ENCODE data around the gene JPH3. TPM values are rescaled to one million over a fixed set of nuclear protein-coding genes. Genes with fewer than 3 reads are reported as not detected.

The JPH3 gene
- polyA plus RNA-seq, 1 donor from 2014 or later: 22.2 TPM

GRCh38 chr16:87667443-87667842 lies 65.1 kb downstream of the JPH3 start:
- no peaks in the 10 kb centered on the region for H3K36me3 ChIP-seq (ENCODE audit: insufficient read depth, low read length)
- H2AFZ ChIP-seq (ENCODE audit: low read depth, low read length): no peak overlapping the region
- no peaks in the 10 kb centered on the region for H3F3A ChIP-seq (ENCODE audit: insufficient read depth, low read length, poor library complexity, severe bottlenecking)
- H3K4me3 ChIP-seq (ENCODE audit: low read length): no peak overlapping the region
- no peaks in the 10 kb centered on the region for H3K27me3 ChIP-seq (ENCODE audit: insufficient read depth, low read depth, low read length)
- no peaks in the 10 kb centered on the region for H4K20me1 ChIP-seq (ENCODE audit: insufficient read depth)
- H3K9ac ChIP-seq (ENCODE audit: low read length): no peak overlapping the region
- H3K9me3 ChIP-seq (ENCODE audit: low read length): no peaks in the 10 kb centered on the region
- no peak overlapping the region for H3K4me2 ChIP-seq (ENCODE audit: low read length)
- H3K9me2 ChIP-seq (ENCODE audit: insufficient read depth, low read length): no peaks in the 10 kb centered on the region
- no peaks in the 10 kb centered on the region for H3K79me2 ChIP-seq (replicated peaks; ENCODE audit: insufficient read depth, low read length)
- TF ChIP-seq SMC3 (conservative IDR thresholded peaks at IDR 0.05; ENCODE audit: poor library complexity) (no peak), EZH2 (IDR thresholded peaks at IDR 0.05; ENCODE audit: borderline replicate concordance, insufficient read depth, low read length, poor library complexity, severe bottlenecking) (no peak), TAF1 (IDR thresholded peaks at IDR 0.05; ENCODE audit: low read depth) (no peak), MXI1 (conservative IDR thresholded peaks at IDR 0.05; ENCODE audit: poor library complexity, severe bottlenecking) (no peak), RAD21 (conservative IDR thresholded peaks at IDR 0.05) (no peak), CTCF (IDR thresholded peaks at IDR 0.05; ENCODE audit: poor library complexity, severe bottlenecking) (no peak), EP300 (conservative IDR thresholded peaks at IDR 0.05; ENCODE audit: poor library complexity, severe bottlenecking) (no peak), REST (IDR thresholded peaks at IDR 0.05; ENCODE audit: borderline replicate concordance) (no peak), POLR2AphosphoS5 (IDR thresholded peaks at IDR 0.05) (no peak)
- H3K27ac ChIP-seq (ENCODE audit: low read length): no peak overlapping the region

GRCh38 chr16:87667946-87668345 lies 65.6 kb downstream of the JPH3 start:
- TF ChIP-seq CTCF (IDR thresholded peaks at IDR 0.05; ENCODE audit: poor library complexity, severe bottlenecking): no peak
- no peak for TF ChIP-seq POLR2AphosphoS5 (IDR thresholded peaks at IDR 0.05)
- no peak for TF ChIP-seq MXI1 (conservative IDR thresholded peaks at IDR 0.05; ENCODE audit: poor library complexity, severe bottlenecking)
- TF ChIP-seq EZH2 (IDR thresholded peaks at IDR 0.05; ENCODE audit: borderline replicate concordance, insufficient read depth, low read length, poor library complexity, severe bottlenecking): no peak
- no peak for TF ChIP-seq TAF1 (IDR thresholded peaks at IDR 0.05; ENCODE audit: low read depth)
- TF ChIP-seq SMC3 (conservative IDR thresholded peaks at IDR 0.05; ENCODE audit: poor library complexity): no peak
- TF ChIP-seq REST (IDR thresholded peaks at IDR 0.05; ENCODE audit: borderline replicate concordance): no peak
- no peak for TF ChIP-seq RAD21 (conservative IDR thresholded peaks at IDR 0.05)
- no peak for TF ChIP-seq EP300 (conservative IDR thresholded peaks at IDR 0.05; ENCODE audit: poor library complexity, severe bottlenecking)
- Histone ChIP-seq H3K9me2 (ENCODE audit: insufficient read depth, low read length) (no peaks in the 10 kb centered on the region), H3K4me3 (ENCODE audit: low read length) (no peak overlapping the region), H3K36me3 (ENCODE audit: insufficient read depth, low read length) (no peaks in the 10 kb centered on the region), H2AFZ (ENCODE audit: low read depth, low read length) (no peak overlapping the region), H3F3A (ENCODE audit: insufficient read depth, low read length, poor library complexity, severe bottlenecking) (no peaks in the 10 kb centered on the region), H3K9me3 (ENCODE audit: low read length) (no peaks in the 10 kb centered on the region), H3K4me2 (ENCODE audit: low read length) (no peak overlapping the region), H3K79me2 (replicated peaks; ENCODE audit: insufficient read depth, low read length) (no peaks in the 10 kb centered on the region), H3K27ac (ENCODE audit: low read length) (no peak overlapping the region), H3K9ac (ENCODE audit: low read length) (no peak overlapping the region), H4K20me1 (ENCODE audit: insufficient read depth) (no peaks in the 10 kb centered on the region), H3K27me3 (ENCODE audit: insufficient read depth, low read depth, low read length) (no peaks in the 10 kb centered on the region)
